Large intestine (tissue), 3 donors: ENCODE data around the gene KRT2. TPM values are rescaled to one million over a fixed set of nuclear protein-coding genes. Genes with fewer than 3 reads are reported as not detected.

Source experiments
- DNase-seq, 2 donors: peaks; one replicate each; pipeline versions ENCODE4 v3.0.0 to v3.0.0-alpha.2; 2013
- H3K27ac ChIP-seq: one replicate; pipeline ENCODE4 v1.5.1; 2013; ENCODE audit warnings: low read length
- H3K27me3 ChIP-seq: 2 replicates; pipeline ENCODE4 v1.6.1; 2013; ENCODE audit warnings: low read length; ENCODE audit not compliant: control insufficient read depth, insufficient read depth
- H3K36me3 ChIP-seq: 2 replicates; pipeline ENCODE4 v1.6.1; 2013; ENCODE audit warnings: low read length; ENCODE audit not compliant: control insufficient read depth, insufficient read depth
- H3K4me1 ChIP-seq: one replicate; pipeline ENCODE4 v1.6.1; 2013; ENCODE audit warnings: low read length; ENCODE audit not compliant: control insufficient read depth, insufficient read depth
- H3K4me3 ChIP-seq: one replicate; pipeline ENCODE4 v1.5.1; 2013; ENCODE audit warnings: low read length
- H3K9me3 ChIP-seq: one replicate; pipeline ENCODE4 v1.6.1; 2013; ENCODE audit warnings: mild to moderate bottlenecking, low read depth, low read length, moderate library complexity; ENCODE audit not compliant: control insufficient read depth
- WGBS: methylation state at CpG from one replicate; pipeline ENCODE4 v1.1.5; 2013; ENCODE audit warnings: low lambda C conversion rate; ENCODE audit not compliant: insufficient coverage; 5-methylcytosine and 5-hydroxymethylcytosine counted together
- polyA plus RNA-seq: library from polyadenylated mRNA; unstranded; fragments of 120-200 nt; gene quantifications from one replicate; pipeline ENCODE4 v1.2.1, GENCODE V29; 2013

KRT2 gene
- polyA plus RNA-seq, 1 donor: 0.54 TPM

DNA sequence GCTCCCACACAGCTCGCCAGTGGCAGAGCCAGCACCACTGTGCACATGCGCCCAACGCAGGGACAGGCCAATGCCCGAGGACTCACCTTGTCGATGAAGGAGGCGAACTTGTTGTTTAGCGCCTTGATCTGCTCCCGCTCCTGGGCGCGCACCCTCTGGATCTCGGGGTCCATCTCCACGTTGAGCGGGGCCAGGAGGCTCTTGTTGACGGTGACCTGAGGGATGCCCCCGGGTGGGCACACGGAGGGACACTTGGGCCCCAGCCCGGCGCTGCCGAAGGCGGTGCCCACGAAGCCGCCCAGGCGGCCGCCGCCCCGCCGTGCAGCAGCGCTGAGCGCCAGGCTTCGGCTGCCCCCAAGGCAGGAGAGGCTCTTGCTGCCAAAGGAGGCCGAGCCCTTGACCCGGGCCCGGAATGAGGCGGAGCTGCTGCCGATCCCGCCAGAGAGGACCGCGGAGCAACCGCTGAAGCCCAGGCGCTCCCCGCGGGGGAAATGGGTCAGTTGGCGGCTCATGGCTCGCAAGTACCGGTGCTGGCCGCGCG lies 51.0 kb downstream of the KRT2 start, which contains the start of gene KRT72:
Gene KRT72, minus strand, starts transcription at position 523 of the 541 bp plus-strand sequence. Its CDS starts 11 bp downstream, at position 512.
- Histone ChIP-seq H3K27me3 (peaks cover 64% of the 10 kb centered on the region), H3K36me3 (no peaks in the 10 kb centered on the region)
- no CpG with 5 or more reads among the region's 48 CpGs for WGBS

GRCh38 chr12:52600475-52600874 lies 51.5 kb downstream of the KRT2 start:
- Histone ChIP-seq H3K9me3 (no peaks in the 10 kb centered on the region), H3K4me1 (no peaks in the 10 kb centered on the region), H3K27ac (no peak overlapping the region), H3K4me3 (no peak overlapping the region), H3K27me3 (peaks cover 64% of the 10 kb centered on the region), H3K36me3 (no peaks in the 10 kb centered on the region)
- WGBS: 80% methylated on average over 1 of the region's 12 CpGs
- no peak for DNase-seq

More for the DNA sequence above, 51.0 kb downstream of the KRT2 start, which contains the start of gene KRT72:
- Histone ChIP-seq H3K27ac (no peak within 1 kb of the TSS), H3K9me3 (no peaks in the 10 kb centered on the region), H3K4me3 (no peak within 1 kb of the TSS), H3K4me1 (no peaks in the 10 kb centered on the region)
- no peak for DNase-seq

- Histone ChIP-seq H3K4me3 (no peak overlapping the region), H3K36me3 (no peaks in the 10 kb centered on the region), H3K9me3 (no peaks in the 10 kb centered on the region), H3K27ac (no peak overlapping the region), H3K27me3 (peaks cover 62% of the 10 kb centered on the region), H3K4me1 (no peaks in the 10 kb centered on the region)
- WGBS: no CpG with 5 or more reads among the region's 2 CpGs
- no peak for DNase-seq
These were observed 51.9 kb downstream of the KRT2 start for GRCh38 chr12:52600071-52600470.

DNA sequence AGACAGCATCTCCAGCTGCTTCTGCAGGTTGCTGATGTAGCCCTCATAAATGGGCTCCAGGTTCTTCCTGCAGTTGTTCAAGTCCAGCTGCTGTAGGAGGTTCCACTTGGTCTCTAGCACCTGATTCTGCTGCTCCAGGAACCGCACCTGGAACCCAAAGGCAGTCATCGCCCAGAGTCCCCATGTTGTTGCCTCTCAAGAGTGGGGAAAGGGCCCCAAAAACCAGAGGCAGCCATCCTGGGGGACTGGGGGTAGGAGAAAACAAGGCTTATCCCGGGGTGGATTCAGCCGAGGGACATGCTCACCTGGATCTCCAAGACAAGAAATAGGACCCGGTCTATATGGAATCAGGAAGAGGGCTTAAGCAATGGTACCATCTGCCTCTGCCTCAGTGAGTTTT lies 53.0 kb downstream of the KRT2 start:
- Histone ChIP-seq H3K4me3 (no peak overlapping the region), H3K36me3 (no peaks in the 10 kb centered on the region), H3K4me1 (no peaks in the 10 kb centered on the region), H3K9me3 (no peaks in the 10 kb centered on the region), H3K27me3 (peaks cover 56% of the 10 kb centered on the region), H3K27ac (no peak overlapping the region)
- WGBS: no CpG with 5 or more reads among the region's 5 CpGs
- DNase-seq: no peak

Other genes with a start within 250 kb of the KRT2 start
- gene KRT82, start 245.9 kb downstream of the KRT2 start, polyA plus RNA-seq: not detected
- gene KRT75, start 217.8 kb downstream of the KRT2 start, polyA plus RNA-seq: not detected
- gene KRT6B, start 200.1 kb downstream of the KRT2 start, polyA plus RNA-seq: not detected
- gene KRT6C, start 178.4 kb downstream of the KRT2 start, polyA plus RNA-seq: not detected
- gene KRT6A, start 159.0 kb downstream of the KRT2 start, polyA plus RNA-seq: 0.01 TPM
- gene KRT5, start 131.8 kb downstream of the KRT2 start, polyA plus RNA-seq: 1.8 TPM
- 0.04 TPM for gene KRT71, start 99.1 kb downstream of the KRT2 start, polyA plus RNA-seq
- not detected for gene KRT74, start 78.4 kb downstream of the KRT2 start, polyA plus RNA-seq
- 2.0 TPM for gene KRT72, start 50.7 kb downstream of the KRT2 start, polyA plus RNA-seq
- 0.97 TPM for gene KRT73, start 33.7 kb downstream of the KRT2 start, polyA plus RNA-seq
- gene KRT1, start 28.2 kb upstream of the KRT2 start, polyA plus RNA-seq: 0.51 TPM
- gene KRT77, start 51.3 kb upstream of the KRT2 start, polyA plus RNA-seq: 0.42 TPM
- not detected for gene KRT76, start 125.1 kb upstream of the KRT2 start, polyA plus RNA-seq
- gene KRT3, start 143.9 kb upstream of the KRT2 start, polyA plus RNA-seq: not detected
- gene KRT4, start 161.9 kb upstream of the KRT2 start, polyA plus RNA-seq: not detected
- gene KRT79, start 182.1 kb upstream of the KRT2 start, polyA plus RNA-seq: not detected
- gene KRT78, start 196.8 kb upstream of the KRT2 start, polyA plus RNA-seq: not detected